ENCODE results near the gene CDC45. TPM values are rescaled to one million over a fixed set of nuclear protein-coding genes. Genes with fewer than 3 reads are reported as not detected.

The CDC45 gene
- total RNA-seq, 2 experiments from 2014 or later: 80.2 to 83.0 TPM

GRCh38 chr22:19478045-19478900 is 1.4 kb upstream of the CDC45 start:
- Histone ChIP-seq H3K4me1 (ENCODE audit: insufficient read depth, low read length, poor library complexity, severe bottlenecking) (peaks cover 14% of the 10 kb centered on the region), H3K9me2 (ENCODE audit: insufficient read depth, low read length) (no peaks in the 10 kb centered on the region), H3K79me2 (ENCODE audit: insufficient read depth, low read depth, low read length) (peaks cover 68% of the 10 kb centered on the region), H2AFZ (ENCODE audit: low read length) (peak overlapping the region; percentile 78; the same call in 1 of the 2 replicates), H3K4me2 (ENCODE audit: low read length) (peak overlapping the region; percentile 100), H4K20me1 (ENCODE audit: insufficient read depth, low read length) (peaks cover 19% of the 10 kb centered on the region), H3K4me3 (ENCODE audit: low read depth, low read length, poor library complexity, severe bottlenecking) (peak overlapping the region; percentile 94), H3K9me3 (ENCODE audit: low read length) (no peaks in the 10 kb centered on the region), H3K27ac (ENCODE audit: low read depth, low read length, poor library complexity, severe bottlenecking) (peak overlapping the region; percentile 75), H3K36me3 (ENCODE audit: insufficient read depth, low read length) (peaks cover 52% of the 10 kb centered on the region)
- ChIA-PET POLR2A (interaction anchor here (0.9 kb wide), 1 partner anchor 118 kb away, joined by 3 read pairs; no protein-coding TSS in a partner anchor), CTCF (ENCODE audit: unreplicated experiment) (interaction anchor here (1.1 kb wide), 1 partner anchor 154 kb away, joined by 3 read pairs; no protein-coding TSS in a partner anchor)
- peak; percentile 38 for DNase-seq (ENCODE audit: low spot score)
- TF ChIP-seq EZH2phosphoT487 (IDR thresholded peaks at IDR 0.05; ENCODE audit: borderline replicate concordance, low read depth, low read length) (no peak), CTCF (conservative IDR thresholded peaks at IDR 0.05; ENCODE audit: low read length) (no peak)
- intact Hi-C loops (cut with micrococcal nuclease; ENCODE audit: unreplicated experiment): no loop called here
- BruUV-seq (replicated peaks): no TSS peak

DNA sequence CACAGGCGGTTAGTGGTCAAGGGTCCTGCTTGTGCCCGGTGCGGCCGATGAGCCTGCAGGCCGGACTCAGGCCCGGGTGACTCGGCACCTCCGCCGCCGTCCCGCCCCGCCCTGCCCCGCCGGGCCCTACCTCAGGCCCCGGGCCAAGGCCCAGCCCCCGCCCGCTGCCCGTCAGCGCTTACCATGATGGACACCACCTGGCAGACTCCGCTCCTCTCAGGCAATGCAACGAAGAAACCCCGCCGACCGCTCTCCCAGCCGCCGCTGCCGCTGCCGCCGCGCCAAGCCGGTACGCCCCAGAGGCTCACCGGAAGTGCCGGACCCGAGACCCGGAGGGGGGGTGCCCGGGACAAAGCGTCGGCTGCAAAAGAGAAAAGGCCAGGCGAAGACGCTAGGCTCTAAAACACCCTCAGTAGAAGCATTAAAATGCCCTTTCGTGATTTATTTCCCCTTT is 792 bp upstream of the CDC45 start, which contains the start of gene UFD1:
UFD1 (minus strand) TSS at position 293 of the 454 bp plus-strand sequence; CDS start at position 185, 108 bp downstream.
- DNase-seq (ENCODE audit: low spot score): peak; percentile 86
- peaks cover 19% of the 10 kb centered on the region for H4K20me1 ChIP-seq (ENCODE audit: insufficient read depth, low read length)
- ChIA-PET CTCF (ENCODE audit: unreplicated experiment) (interaction anchor here (1.1 kb wide), 1 partner anchor 153 kb away, joined by 3 read pairs; no protein-coding TSS in a partner anchor), POLR2A (interaction anchor here (0.6 to 1.0 kb wide), 4 partner anchors 88 to 301 kb away, joined by 3 to 5 read pairs (median 4); no protein-coding TSS in a partner anchor)
- H2AFZ ChIP-seq (ENCODE audit: low read length): peak within 1 kb of the TSS; percentile 78
- BruUV-seq (replicated peaks): no TSS peak
- TF ChIP-seq EZH2phosphoT487 (IDR thresholded peaks at IDR 0.05; ENCODE audit: borderline replicate concordance, low read depth, low read length): no peak
- no peak for TF ChIP-seq CTCF (conservative IDR thresholded peaks at IDR 0.05; ENCODE audit: low read length)
- H3K27ac ChIP-seq (ENCODE audit: low read depth, low read length, poor library complexity, severe bottlenecking): peak within 1 kb of the TSS; percentile 75
- peak within 1 kb of the TSS; percentile 94 for H3K4me3 ChIP-seq (ENCODE audit: low read depth, low read length, poor library complexity, severe bottlenecking)
- no peaks in the 10 kb centered on the region for H3K9me2 ChIP-seq (ENCODE audit: insufficient read depth, low read length)
- peaks cover 14% of the 10 kb centered on the region for H3K4me1 ChIP-seq (ENCODE audit: insufficient read depth, low read length, poor library complexity, severe bottlenecking)
- H3K36me3 ChIP-seq (ENCODE audit: insufficient read depth, low read length): peaks cover 52% of the 10 kb centered on the region
- H3K79me2 ChIP-seq (ENCODE audit: insufficient read depth, low read depth, low read length): peaks cover 68% of the 10 kb centered on the region
- intact Hi-C loops (cut with micrococcal nuclease; ENCODE audit: unreplicated experiment): no loop called here
- no peaks in the 10 kb centered on the region for H3K9me3 ChIP-seq (ENCODE audit: low read length)
- H3K4me2 ChIP-seq (ENCODE audit: low read length): peak within 1 kb of the TSS; percentile 100
